HEK293T (cell line): Measurements from ENCODE around the gene PARP3.

Experiments
- BHLHE40 ChIP-seq: fragments of 450-650 bp; IDR thresholded peaks from 2 replicates; pipeline ENCODE4 v1.6.1; 2016; ENCODE audit warnings: mild to moderate bottlenecking, moderate library complexity, borderline replicate concordance
- CTBP1 ChIP-seq: fragments of 450-650 bp; IDR thresholded peaks from 2 replicates; pipeline ENCODE4 v1.6.1; 2016; ENCODE audit warnings: borderline replicate concordance
- ELF4 ChIP-seq: fragments of 450-650 bp; IDR thresholded peaks from 2 replicates; pipeline ENCODE4 v1.6.1; 2017; ENCODE audit warnings: antibody characterized with exemption
- FOXA1 ChIP-seq: fragments of 450-650 bp; IDR thresholded peaks from 2 replicates; pipeline ENCODE4 v1.6.1; 2016; ENCODE audit warnings: mild to moderate bottlenecking
- FOXK2 ChIP-seq: fragments of 450-650 bp; IDR thresholded peaks from 2 replicates; pipeline ENCODE4 v1.6.1; 2016; ENCODE audit warnings: mild to moderate bottlenecking
- FOXM1 ChIP-seq: fragments of 450-650 bp; IDR thresholded peaks from 2 replicates; pipeline ENCODE4 v1.6.1; 2017; ENCODE audit warnings: mild to moderate bottlenecking, borderline replicate concordance
- HDGF ChIP-seq: fragments of 450-650 bp; IDR thresholded peaks from 2 replicates; pipeline ENCODE4 v1.6.1; 2017; ENCODE audit warnings: antibody characterized with exemption, borderline replicate concordance
- NFRKB ChIP-seq: fragments of 450-650 bp; IDR thresholded peaks from 2 replicates; pipeline ENCODE4 v1.6.1; 2016; ENCODE audit warnings: mild to moderate bottlenecking, moderate library complexity
- SP1 ChIP-seq: fragments of 450-650 bp; IDR thresholded peaks from 2 replicates; pipeline ENCODE4 v1.6.1; 2017
- SUZ12 ChIP-seq: fragments of 450-650 bp; IDR thresholded peaks from 2 replicates; pipeline ENCODE4 v1.6.1; 2016; ENCODE audit warnings: mild to moderate bottlenecking
- TARDBP ChIP-seq: fragments of 450-650 bp; IDR thresholded peaks from 2 replicates; pipeline ENCODE4 v1.6.1; 2016
- ZNF384 ChIP-seq: fragments of 450-650 bp; IDR thresholded peaks from 2 replicates; pipeline ENCODE4 v1.6.1; 2016
- TF ChIP-seq, protein P1 (sequence below): fragments of 450-650 bp; IDR thresholded peaks from 2 replicates; pipeline ENCODE4 v1.6.1; 2016

DNA sequence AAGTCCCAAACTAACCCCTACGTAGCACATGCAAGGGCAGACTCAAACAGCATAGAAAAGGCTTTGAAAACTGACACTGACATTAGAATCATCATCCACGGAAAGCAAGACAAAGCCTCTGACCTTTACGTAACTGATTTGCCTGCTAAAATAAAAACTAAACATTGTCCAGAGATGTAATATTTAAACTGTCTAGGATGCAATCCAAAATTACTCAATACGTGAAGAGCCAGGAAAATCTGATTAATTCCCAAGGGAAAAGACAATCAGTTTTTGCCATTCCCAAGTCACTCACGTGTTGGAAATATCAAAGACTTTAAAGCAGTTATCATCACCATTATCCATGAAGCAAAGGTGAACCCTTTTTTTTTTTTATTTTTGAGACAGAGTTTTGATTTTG lies 25.7 kb upstream of the PARP3 start:
- TF ChIP-seq BHLHE40 (no peak), SP1 (no peak), SUZ12 (no peak), ELF4 (no peak), CTBP1 (no peak), FOXA1 (no peak), HDGF (no peak), TARDBP (no peak), NFRKB (no peak), ZNF384 (no peak), FOXM1 (no peak), FOXK2 (no peak)
- TF ChIP-seq, protein P1, sequence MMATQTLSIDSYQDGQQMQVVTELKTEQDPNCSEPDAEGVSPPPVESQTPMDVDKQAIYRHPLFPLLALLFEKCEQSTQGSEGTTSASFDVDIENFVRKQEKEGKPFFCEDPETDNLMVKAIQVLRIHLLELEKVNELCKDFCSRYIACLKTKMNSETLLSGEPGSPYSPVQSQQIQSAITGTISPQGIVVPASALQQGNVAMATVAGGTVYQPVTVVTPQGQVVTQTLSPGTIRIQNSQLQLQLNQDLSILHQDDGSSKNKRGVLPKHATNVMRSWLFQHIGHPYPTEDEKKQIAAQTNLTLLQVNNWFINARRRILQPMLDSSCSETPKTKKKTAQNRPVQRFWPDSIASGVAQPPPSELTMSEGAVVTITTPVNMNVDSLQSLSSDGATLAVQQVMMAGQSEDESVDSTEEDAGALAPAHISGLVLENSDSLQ: no peak
